ENCODE data around the gene LYST. TPM values are rescaled to one million over a fixed set of nuclear protein-coding genes. Genes with fewer than 3 reads are reported as not detected.
A peak's percentile ranks its signal among the peaks of the same experiment; 100 is the strongest.

Gene LYST
- polyA plus RNA-seq, 1 experiment: 6.5 TPM

- DNase-seq (ENCODE audit: low read depth, low spot score): no peak
- no peak overlapping the region for H3K27ac ChIP-seq (ENCODE audit: low read depth, low read length)
- no peak overlapping the region for H3K4me3 ChIP-seq (ENCODE audit: low read depth, low read length)
- H3K9me3 ChIP-seq (ENCODE audit: control insufficient read depth, insufficient read depth, low read length): no peaks in the 10 kb centered on the region
- no peak for TF ChIP-seq CTCF (IDR thresholded peaks at IDR 0.05; ENCODE audit: low read depth, low read length)
- POLR2A ChIA-PET: no interaction called here
- CTCF ChIA-PET: no interaction called here
- H3K27me3 ChIP-seq (ENCODE audit: control insufficient read depth, insufficient read depth, low read length): no peaks in the 10 kb centered on the region
Measured at GRCh38 chr1:235748747-235749146, 118.0 kb downstream of the LYST start.

- Histone ChIP-seq H3K27me3 (ENCODE audit: control insufficient read depth, insufficient read depth, low read length) (no peaks in the 10 kb centered on the region), H3K4me3 (ENCODE audit: low read depth, low read length) (no peak overlapping the region), H3K27ac (ENCODE audit: low read depth, low read length) (no peak overlapping the region), H3K9me3 (ENCODE audit: control insufficient read depth, insufficient read depth, low read length) (no peaks in the 10 kb centered on the region)
- DNase-seq (ENCODE audit: low read depth, low spot score): no peak
- TF ChIP-seq CTCF (IDR thresholded peaks at IDR 0.05; ENCODE audit: low read depth, low read length): no peak
- POLR2A ChIA-PET: no interaction called here
- CTCF ChIA-PET: interaction anchor here (0.7 kb wide), 1 partner anchor 10 kb away, joined by 3 read pairs; no protein-coding TSS in a partner anchor
Measured at GRCh38 chr1:235746245-235746644, 120.5 kb downstream of the LYST start.

DNA sequence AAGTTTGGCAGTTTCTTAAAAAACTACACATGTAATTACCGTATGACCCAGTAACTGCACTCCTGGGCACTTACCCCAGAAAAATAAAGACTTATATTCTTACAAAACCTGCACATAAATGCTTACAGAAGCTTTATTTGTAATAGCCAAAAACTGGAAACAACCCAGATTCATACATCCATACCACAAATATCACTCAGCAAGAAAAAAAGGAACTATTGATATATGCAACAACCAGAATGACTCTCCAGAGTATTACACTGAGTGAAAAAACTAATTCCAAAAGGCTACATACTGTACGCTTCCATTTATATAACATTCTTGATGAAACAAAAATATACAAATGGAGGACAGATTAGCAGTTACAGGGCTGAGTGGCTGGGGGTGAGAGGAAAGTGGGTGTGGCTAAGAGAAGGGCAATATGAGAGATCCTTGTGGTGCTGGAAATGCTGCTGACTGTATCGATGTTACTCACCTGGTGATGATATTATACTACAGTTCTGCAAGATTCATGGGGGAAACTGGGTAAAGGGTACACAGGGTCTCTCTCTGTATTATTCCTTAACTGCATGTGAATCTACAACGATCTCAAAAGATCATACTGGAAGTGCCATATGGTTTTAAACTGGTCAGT lies 121.1 kb downstream of the LYST start:
- no peak for DNase-seq (ENCODE audit: low read depth, low spot score)
- Histone ChIP-seq H3K9me3 (ENCODE audit: control insufficient read depth, insufficient read depth, low read length) (no peaks in the 10 kb centered on the region), H3K4me3 (ENCODE audit: low read depth, low read length) (no peak overlapping the region), H3K27me3 (ENCODE audit: control insufficient read depth, insufficient read depth, low read length) (no peaks in the 10 kb centered on the region), H3K27ac (ENCODE audit: low read depth, low read length) (no peak overlapping the region)
- TF ChIP-seq CTCF (IDR thresholded peaks at IDR 0.05; ENCODE audit: low read depth, low read length): no peak
- POLR2A ChIA-PET: no interaction called here
- CTCF ChIA-PET: no interaction called here

DNA sequence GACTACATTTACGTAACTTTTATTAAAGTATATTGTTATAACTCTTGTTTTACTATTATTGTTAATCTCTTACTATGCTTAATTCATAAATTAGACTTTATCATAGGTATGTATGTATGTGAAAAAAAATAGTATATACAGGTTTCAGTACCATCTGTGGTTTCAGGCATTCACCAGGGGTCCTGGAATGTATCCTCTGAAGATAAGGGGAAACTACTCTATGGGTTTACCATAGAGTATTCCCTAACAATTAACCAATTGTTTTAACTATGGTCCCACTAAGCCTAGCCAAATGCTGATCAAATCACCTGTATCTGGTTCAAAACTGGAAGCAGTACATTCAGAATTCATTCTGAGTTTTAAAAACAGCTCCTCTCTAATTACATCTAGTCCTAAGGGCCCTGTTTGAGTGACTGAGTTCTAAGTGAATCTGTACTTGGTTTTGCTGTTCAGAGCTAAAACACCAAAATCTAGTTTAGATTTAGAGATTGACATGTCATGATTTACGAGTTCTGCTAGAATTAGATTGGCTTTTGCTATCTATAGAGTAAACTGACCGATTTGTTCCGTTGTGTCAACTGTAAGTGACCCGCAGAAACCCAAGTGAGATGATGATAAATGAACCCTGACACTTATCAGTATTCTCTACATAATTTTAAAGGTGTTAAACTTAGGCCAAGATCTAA lies 123.6 kb downstream of the LYST start:
- no peak for DNase-seq (ENCODE audit: low read depth, low spot score)
- Histone ChIP-seq H3K27me3 (ENCODE audit: control insufficient read depth, insufficient read depth, low read length) (no peaks in the 10 kb centered on the region), H3K9me3 (ENCODE audit: control insufficient read depth, insufficient read depth, low read length) (no peaks in the 10 kb centered on the region), H3K27ac (ENCODE audit: low read depth, low read length) (no peak overlapping the region), H3K4me3 (ENCODE audit: low read depth, low read length) (no peak overlapping the region)
- no peak for TF ChIP-seq CTCF (IDR thresholded peaks at IDR 0.05; ENCODE audit: low read depth, low read length)
- ChIA-PET CTCF (interaction anchor here (1.3 to 1.6 kb wide), 2 partner anchors 14 to 229 kb away, joined by 4 to 5 read pairs; no protein-coding TSS in a partner anchor), POLR2A (no interaction called here)

DNA sequence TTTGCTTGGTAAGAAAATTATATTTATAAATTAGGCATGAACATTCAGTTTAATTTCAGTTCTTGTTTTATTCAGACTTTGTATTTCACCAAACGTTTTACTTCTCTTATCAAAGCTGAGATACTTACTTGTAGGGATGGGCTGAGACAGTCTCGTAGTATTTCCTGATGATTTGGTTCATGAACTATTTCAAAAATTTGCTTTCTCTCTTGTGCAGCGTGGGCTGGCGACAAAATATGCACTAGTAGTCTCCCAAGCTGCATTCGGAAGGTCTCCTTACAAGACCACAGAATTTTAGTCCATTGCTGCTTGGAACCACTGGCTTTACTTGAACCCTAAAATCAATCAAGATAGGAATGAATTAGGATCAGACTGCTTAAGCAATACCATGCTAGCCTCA lies 125.4 kb downstream of the LYST start:
- Histone ChIP-seq H3K27ac (ENCODE audit: low read depth, low read length) (no peak overlapping the region), H3K4me3 (ENCODE audit: low read depth, low read length) (no peak overlapping the region), H3K9me3 (ENCODE audit: control insufficient read depth, insufficient read depth, low read length) (peaks cover 3% of the 10 kb centered on the region; the same call in 1 of the 2 replicates), H3K27me3 (ENCODE audit: control insufficient read depth, insufficient read depth, low read length) (no peaks in the 10 kb centered on the region)
- POLR2A ChIA-PET: no interaction called here
- peak; percentile 73 for DNase-seq (ENCODE audit: low read depth, low spot score)
- no peak for TF ChIP-seq CTCF (IDR thresholded peaks at IDR 0.05; ENCODE audit: low read depth, low read length)
- CTCF ChIA-PET: interaction anchor here (1.2 to 1.6 kb wide), 2 partner anchors 227 to 231 kb away, joined by 5 read pairs; no protein-coding TSS in a partner anchor

Measured in AG04450 (cell line).